GM04504 (cell line): ENCODE data around the gene INTS6.

Experiments used
- DNase-seq: peaks from one replicate; pipeline ENCODE4 v3.0.0-alpha.2; 2012; ENCODE audit warnings: low read depth

Gene INTS6

GRCh38 chr13:51346397-51346796 lies 106.4 kb downstream of the INTS6 start:
- DNase-seq = no peak

- DNase-seq = no peak
Observed at GRCh38 chr13:51343475-51343874, 109.4 kb downstream of the INTS6 start.

- peak; percentile 34 for DNase-seq
Observed at GRCh38 chr13:51342706-51343105, 110.1 kb downstream of the INTS6 start.

- no peak for DNase-seq
Observed at GRCh38 chr13:51341791-51342190, 111.0 kb downstream of the INTS6 start.

DNA sequence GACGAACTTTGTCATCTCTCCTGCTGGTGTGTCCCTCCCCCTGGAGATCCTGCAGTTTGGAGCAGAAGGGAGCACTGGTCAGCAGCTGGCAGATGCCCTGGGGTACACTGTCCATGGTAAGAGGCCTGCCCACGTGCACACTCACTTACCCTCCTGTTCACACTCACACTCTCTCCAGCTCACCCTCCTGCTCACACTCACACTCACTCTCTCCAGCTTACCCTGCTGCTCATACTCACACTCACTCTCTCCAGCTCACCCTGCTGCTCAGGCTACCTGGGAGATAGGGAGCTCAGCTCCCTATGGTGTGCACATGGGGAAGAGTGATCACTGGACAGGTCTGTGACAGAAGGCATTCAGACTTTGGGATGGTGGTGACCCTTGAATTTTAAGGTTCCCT lies 111.6 kb downstream of the INTS6 start:
- DNase-seq = no peak

DNA sequence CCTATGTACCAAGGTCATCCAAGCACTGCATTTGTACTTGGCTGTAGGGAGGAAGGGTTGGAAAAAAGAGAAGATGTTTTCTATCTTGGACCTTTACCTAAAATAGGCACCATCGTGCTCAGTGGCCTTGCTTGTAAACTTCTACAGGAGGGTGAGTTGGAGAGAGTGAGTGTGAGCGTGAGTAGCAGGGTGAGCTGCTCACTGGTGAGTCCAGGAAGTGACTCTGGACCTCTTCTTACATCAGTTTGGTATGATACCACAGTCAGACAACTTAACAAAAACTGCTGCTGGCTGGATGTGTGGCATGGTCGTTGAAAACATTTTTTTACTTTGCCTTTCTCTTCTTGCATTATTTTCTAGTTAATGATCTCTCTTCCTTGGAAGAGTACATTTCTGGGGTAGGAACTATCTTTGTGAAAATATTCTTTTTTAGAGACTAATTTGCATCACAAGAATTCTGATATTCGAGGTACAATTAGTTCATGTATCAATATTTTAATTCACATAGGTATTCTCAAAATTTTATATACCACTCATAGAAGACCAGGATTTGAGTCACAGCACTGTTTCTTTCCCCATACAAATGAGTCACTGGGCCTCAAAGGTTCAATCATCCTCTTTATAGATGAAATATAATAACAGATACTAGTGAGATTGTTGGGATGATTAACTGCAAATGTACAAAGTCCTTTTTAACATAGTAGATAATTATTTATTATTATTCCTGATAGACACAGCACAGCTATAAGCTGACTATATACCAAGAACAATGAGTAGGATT lies 112.7 kb downstream of the INTS6 start:
- no peak for DNase-seq

DNA sequence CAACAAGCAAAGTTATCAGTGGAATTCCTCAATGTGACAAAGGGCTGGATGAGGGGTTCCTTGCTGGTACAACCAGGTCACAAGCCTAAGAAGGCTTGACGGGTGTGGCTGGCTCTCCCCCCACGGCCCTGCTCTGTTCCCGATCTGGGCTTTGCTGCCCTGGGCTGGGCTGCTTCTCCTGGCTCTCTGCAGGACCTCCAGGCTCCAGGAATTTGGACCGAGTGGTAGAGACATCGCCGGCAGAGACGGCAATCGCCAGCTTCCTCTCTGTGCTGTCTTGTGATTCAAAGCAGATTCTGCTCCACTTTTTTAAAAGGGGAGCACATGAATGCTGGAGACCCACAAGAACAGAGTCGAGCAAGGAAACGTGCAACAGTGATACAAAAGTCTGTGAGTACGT lies 113.5 kb downstream of the INTS6 start, which contains the start of gene SERPINE3:
TSS of gene SERPINE3 (plus strand) at position 338 of the 400 bp plus-strand sequence. CDS start 1,401 bp downstream, outside the sequence.
- DNase-seq = no peak

DNA sequence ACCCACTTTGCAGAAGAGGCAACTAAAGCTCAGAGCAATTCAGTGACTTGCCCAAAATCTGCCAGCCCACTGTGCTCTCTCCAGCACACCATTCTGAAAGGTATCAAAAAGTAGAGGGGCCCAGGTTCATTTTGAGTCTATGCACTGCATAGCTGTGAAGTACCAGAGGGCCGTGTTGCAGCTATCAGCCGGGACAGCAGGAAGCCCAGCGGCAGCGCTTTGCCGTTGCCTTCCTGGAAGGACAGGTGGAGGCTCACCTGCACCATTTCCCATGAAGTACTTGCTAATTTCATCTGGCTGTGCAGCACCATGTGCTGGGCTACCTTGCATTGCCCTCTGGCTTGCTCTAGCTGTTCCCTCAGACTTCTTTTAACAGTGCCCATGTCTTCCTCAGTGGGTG lies 116.1 kb downstream of the INTS6 start:
- no peak for DNase-seq

DNA sequence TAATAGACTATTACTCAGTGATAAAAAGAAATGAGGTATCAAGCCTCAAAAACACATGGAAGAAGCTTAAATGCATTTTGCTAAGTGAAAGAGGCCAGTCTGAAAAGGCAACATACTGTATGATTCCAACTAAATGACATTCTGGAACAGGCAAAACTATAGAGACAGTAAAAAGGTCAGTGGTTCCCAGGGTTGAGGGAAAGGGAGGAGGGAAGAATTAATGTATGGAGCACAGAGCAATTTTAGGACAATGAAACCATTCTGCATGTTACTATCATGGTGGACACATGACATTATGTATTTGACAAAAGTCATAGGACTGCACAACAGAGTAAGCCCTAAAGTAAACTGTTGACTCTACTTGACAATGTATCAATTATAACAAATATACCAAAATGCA lies 119.0 kb downstream of the INTS6 start:
- no peak for DNase-seq

DNA sequence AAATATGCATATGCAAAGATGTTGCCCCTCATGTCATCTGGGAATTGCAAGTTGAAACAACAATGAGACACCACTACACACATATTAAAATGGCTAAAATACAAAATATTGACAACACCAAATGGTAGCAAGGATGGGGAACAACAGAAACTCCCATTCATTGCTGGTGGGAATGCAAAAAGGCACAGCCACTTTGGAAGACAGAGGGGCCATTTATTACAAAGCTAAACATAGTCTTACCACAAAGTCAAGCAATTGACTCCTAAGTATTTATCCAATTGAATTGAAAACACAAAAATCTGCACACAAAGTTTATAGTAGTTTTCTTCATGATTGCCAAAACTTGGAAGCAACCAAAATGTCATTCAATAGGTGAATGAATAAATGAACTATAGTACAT lies 119.4 kb downstream of the INTS6 start:
- no peak for DNase-seq

DNA sequence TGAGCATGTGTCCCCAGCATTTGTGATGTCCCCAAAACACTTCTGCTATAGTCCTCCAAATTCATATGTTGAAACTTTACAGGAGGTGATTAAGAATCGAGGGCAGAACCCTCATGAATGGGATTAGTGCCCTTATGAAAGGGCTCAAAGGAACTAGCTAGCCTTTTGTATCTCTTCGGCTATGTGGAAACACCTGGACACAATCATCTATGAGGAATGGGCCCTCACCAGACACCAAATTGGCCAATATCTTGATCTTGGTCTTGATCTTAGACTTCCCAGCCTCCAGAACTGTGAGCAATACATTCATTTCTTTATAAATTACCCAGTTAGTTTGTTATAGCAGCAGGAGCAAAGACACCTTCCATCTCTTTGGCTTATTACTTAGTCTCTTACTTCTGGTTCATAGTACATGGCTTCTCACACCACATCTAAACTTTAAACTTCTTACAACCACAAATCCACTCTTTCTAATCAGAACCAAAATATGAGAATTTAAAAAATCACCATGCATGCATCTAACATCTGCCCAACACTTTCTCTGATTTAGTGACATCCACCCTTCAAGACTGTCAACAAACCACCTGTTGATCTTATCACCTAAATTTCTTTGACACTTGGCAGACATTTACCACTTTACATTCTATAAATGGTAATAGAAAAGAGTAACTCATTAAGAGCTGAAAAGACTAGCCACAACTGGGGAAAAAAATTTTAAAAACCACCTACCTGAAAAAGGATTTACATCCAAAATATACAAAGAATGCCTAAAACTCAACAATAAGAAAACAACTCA lies 120.1 kb downstream of the INTS6 start:
- DNase-seq = no peak

- no peak for DNase-seq
Observed at GRCh38 chr13:51331354-51331861, 121.4 kb downstream of the INTS6 start.

- no peak for DNase-seq
Observed at GRCh38 chr13:51330791-51331190, 122.0 kb downstream of the INTS6 start.

GRCh38 chr13:51329606-51330005 lies 123.2 kb downstream of the INTS6 start:
- DNase-seq = no peak

- DNase-seq = no peak
Observed at GRCh38 chr13:51328488-51328887, 124.3 kb downstream of the INTS6 start.

GRCh38 chr13:51327961-51328360 lies 124.9 kb downstream of the INTS6 start:
- no peak for DNase-seq

DNA sequence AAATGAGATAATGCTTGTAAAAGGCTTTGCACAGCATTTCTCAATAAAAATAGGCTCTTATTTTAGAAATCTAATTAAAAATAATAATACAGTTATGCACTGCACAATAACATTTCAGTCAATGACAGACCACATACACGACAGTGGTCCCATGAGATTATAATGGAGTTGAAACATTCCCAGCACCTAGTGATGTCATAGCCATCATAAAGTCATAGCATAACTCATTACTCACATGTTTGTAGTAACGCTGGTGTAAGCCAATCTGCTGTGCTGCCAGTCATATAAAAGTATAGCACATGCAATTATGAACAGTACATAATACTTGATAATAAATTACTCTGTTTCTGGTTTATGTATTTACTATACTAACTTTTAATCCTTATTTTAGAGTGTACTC lies 126.1 kb downstream of the INTS6 start:
- no peak for DNase-seq

DNA sequence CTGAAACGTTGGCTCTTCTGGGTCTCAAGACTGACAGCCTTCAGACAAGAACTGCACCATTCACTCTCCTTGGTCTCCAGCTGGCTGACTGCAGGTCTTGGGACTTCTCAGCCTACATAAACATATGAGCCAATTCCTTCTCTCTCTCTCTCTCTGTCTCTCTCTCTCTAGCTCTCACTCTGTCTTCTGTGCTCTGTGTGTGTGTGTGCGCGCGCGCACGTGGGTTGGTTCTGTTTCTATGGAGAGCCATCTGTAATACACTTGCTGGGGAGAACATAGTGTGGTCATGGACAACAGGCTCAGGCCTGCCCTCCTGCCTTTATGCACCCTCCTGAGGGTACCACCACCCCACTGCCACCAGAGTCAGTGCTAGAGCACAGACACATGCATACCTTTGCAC lies 127.0 kb downstream of the INTS6 start:
- DNase-seq = no peak

GRCh38 chr13:51324714-51325420 lies 128.0 kb downstream of the INTS6 start:
- DNase-seq = no peak

DNA sequence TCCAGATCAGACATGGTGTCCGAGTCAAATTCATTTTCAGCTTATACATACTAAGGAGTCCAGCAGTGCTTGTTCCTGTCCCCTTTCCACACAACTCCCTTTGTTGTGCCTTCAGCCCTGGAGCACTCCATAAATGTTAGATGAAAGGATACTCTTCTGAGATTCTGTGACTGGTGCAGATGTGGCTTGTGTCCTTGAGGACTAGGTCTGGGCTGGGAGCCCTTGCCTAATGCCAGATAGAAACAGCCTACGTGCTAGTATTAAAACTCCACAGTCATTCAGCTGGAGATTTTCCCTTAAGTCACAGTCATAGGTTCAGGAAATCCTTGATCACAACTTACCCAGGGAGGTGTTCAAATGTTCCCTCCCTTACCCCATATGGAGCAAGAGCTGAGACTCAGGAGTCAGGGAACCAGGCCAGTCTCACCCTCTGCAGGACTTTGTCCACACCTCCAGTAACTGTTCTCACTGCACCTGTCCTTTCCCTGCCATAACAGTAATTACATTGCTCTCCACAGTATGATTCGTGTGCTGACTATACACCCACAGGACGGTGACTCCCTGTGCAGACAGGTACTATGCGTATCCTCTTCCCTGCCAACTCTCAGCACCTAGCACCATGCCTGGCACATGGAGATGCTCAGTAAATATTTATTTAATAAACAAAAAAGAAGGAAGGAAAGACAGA lies 128.9 kb downstream of the INTS6 start:
- DNase-seq = no peak

DNA sequence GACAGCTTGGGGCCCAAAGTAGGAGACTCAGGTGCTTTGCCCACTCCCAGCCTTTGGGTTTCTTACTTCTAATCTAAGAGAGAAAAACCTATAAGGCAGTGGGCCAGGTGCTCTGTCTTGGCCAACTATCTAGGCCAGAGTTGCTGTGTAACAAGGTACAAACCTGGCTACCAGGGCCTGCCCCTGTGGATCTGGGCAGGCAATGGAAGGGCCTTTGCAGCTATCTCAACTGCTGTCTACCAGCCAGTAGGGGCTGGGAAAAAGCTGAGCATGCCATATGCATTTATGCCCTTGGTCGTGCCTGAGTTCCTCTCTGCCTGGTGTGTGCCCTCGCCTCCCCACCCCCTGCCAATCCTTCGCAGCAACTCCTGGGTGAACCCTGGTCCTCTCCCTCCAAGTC lies 130.0 kb downstream of the INTS6 start:
- DNase-seq = no peak

DNA sequence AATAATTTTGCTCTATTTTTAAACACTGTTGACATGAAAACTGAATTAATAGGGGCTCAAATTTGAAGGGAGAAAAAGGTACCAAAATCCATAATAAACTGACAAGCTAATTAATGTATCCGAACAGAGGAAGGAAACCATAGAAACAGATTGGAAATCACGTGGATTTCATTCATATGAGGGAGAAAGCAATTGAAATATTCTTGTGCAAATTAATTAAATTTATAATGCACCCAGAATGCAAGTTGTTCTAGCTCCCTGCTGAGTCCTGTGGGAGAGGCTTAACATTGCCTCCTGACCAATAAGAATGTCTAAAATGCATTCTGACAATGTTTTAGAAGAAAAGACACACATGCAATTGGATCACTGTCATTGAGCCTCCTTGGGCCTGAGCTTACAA lies 131.0 kb downstream of the INTS6 start:
- DNase-seq = no peak
